A549 treated with AZD9567 at 1 μM for 4 hours (cell line): ENCODE measurements around the gene HEBP2. TPM values are rescaled to one million over a fixed set of nuclear protein-coding genes. Genes with fewer than 3 reads are reported as not detected.

Experiments
- total RNA-seq: library from RNA; stranded (reverse); fragments of 200-300 nt; extraction: Qiagen RNA extraction; gene quantifications from 5 replicates; pipeline ENCODE4 v1.2.3, GENCODE V29; 2022; ENCODE audit not compliant: insufficient read depth

HEBP2 gene, protein sequence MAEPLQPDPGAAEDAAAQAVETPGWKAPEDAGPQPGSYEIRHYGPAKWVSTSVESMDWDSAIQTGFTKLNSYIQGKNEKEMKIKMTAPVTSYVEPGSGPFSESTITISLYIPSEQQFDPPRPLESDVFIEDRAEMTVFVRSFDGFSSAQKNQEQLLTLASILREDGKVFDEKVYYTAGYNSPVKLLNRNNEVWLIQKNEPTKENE
- total RNA-seq: 20.8 to 35.9 TPM (median 32.6 TPM) in 5 replicates

DNA sequence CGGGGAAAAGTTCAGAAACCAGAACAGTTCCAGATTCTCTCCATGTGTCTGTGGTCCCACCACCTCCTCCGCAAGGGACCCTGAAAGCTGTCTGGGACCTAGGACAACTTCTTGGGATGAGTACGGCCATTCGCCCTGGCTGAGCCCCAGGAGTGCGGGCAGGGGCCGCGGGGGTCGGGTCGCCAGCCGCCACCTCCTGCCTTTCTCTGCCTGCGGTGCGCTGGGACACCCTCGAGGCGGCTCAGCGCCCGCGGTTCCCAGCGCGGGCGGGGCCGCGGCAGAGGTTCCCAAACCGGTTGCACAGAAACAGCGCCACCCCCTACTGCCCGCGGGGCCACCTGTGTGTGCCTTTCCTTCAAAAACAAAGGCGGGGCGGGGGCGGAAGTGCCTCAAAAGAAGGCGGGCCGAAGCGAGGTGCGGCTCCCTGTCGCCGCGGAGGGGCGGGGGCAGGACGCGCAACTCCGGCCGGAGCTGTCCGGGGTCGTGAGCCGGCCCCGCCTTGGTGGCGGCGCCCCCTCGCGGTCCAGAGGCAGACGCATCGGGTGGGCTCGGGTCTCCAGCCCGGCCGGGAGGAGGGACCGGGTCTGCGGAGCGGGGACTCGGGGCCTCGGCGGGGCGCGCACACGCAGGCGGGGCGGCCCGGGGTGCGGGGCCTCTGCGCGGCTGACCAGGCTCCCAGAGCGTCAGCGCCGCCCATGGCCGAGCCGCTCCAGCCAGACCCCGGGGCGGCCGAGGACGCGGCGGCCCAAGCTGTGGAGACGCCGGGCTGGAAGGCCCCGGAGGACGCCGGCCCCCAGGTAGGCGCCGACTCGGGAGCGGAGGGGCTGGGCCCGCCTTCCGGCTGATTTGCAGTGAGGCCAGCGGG is at the start of gene HEBP2:
HEBP2 (plus strand) TSS at position 423 of the 865 bp plus-strand sequence; CDS start at position 696, 273 bp downstream.

DNA sequence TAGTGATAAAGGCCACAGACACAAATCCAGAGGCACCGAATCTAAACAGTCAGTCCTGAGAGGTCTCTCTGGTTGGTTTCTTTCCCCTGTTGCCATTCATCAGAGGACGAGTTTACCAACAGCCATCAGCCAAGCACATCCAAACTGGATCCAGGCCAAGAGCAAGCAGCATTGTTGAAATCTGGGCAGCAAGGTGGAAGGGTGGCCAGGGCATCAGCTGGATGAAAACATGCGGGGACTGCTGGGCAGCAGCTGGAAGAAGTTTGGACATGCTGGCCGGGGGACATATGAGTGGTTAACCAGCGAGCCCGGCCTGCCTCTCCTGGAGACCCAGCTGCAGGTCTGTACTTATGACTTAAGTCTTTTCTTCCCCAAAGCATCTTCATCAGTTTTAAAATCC is 26.2 kb upstream of the HEBP2 start, which contains the start of gene SMIM28:
SMIM28 (plus strand) TSS at position 62 of the 400 bp plus-strand sequence; CDS start at position 230, 168 bp downstream.

Other genes starting within 250 kb of the HEBP2 start
- gene ARFGEF3, start 242.3 kb upstream of the HEBP2 start, total RNA-seq: 0.42 to 0.61 TPM (median 0.55 TPM) in 5 replicates
- not detected in 5 replicates for gene PBOV1, start 185.7 kb upstream of the HEBP2 start, total RNA-seq
- gene SMIM28, start 26.3 kb upstream of the HEBP2 start, total RNA-seq: not detected in 5 replicates
- 3.2 to 7.0 TPM (median 3.6 TPM) in 5 replicates for gene NHSL1, start 95.3 kb downstream of the HEBP2 start, total RNA-seq